OCI-LY7 (cell line): ENCODE measurements around the gene DMRTB1. TPM values are rescaled to one million over a fixed set of nuclear protein-coding genes. Genes with fewer than 3 reads are reported as not detected.

Experiments
- BruUV-seq: library from RNA; stranded (reverse); fragments of 400-500 nt; replicated peaks from 2 replicates; lab custom pipeline; 2021; lab: Mats Ljungman, UMichigan
- CTCF ChIA-PET: fragments of 300-600 bp; sonication (Branson Sonifier 250); formaldehyde crosslinking; loops from one replicate; lab custom pipeline; 2022; ENCODE audit warnings: antibody characterized with exemption; ENCODE audit not compliant: unreplicated experiment; lab: Charles Lee
- POLR2A ChIA-PET: fragments of 300-600 bp; sonication (Branson Sonifier 250); formaldehyde crosslinking; loops from one replicate; lab custom pipeline; 2022; ENCODE audit warnings: antibody characterized with exemption; lab: Charles Lee
- DNase-seq: peaks from one replicate; pipeline ENCODE4 v3.0.0-alpha.2; 2015; ENCODE audit warnings: low spot score
- H2AFZ ChIP-seq: fragments of 200-600 bp; sonication (generic), shearing (Covaris generic); 2 replicates; pipeline ENCODE4 v1.6.1; 2014; ENCODE audit warnings: mild to moderate bottlenecking, antibody characterized with exemption, low read length, moderate library complexity
- H3K27ac ChIP-seq: fragments of 200-600 bp; sonication (generic); 2 replicates; pipeline ENCODE4 v1.5.1; 2014; ENCODE audit warnings: mixed run types, low read depth, mild to moderate bottlenecking, moderate library complexity, low read length, inconsistent platforms; ENCODE audit not compliant: poor library complexity, severe bottlenecking
- H3K36me3 ChIP-seq: fragments of 200-600 bp; sonication (generic); 2 replicates; pipeline ENCODE4 v1.6.1; 2014; ENCODE audit warnings: mild to moderate bottlenecking, antibody characterized with exemption, low read length, moderate library complexity, mixed read lengths; ENCODE audit not compliant: insufficient read depth
- H3K4me1 ChIP-seq: fragments of 200-600 bp; sonication (generic); 2 replicates; pipeline ENCODE4 v1.5.1; 2014; ENCODE audit warnings: mild to moderate bottlenecking, low read length; ENCODE audit not compliant: insufficient read depth, poor library complexity, severe bottlenecking
- H3K4me2 ChIP-seq: fragments of 200-600 bp; sonication (generic); 2 replicates; pipeline ENCODE4 v1.6.1; 2014; ENCODE audit warnings: mild to moderate bottlenecking, low read length
- H3K4me3 ChIP-seq: fragments of 200-600 bp; sonication (generic); 2 replicates; pipeline ENCODE4 v1.5.1; 2014; ENCODE audit warnings: mild to moderate bottlenecking, low read depth, low read length; ENCODE audit not compliant: poor library complexity, severe bottlenecking
- H3K79me2 ChIP-seq: fragments of 200-600 bp; sonication (generic); 2 replicates; pipeline ENCODE4 v1.6.1; 2016; ENCODE audit warnings: low read depth, mild to moderate bottlenecking, low read length, moderate library complexity, mixed read lengths; ENCODE audit not compliant: insufficient read depth
- H3K9me2 ChIP-seq: fragments of 200-600 bp; sonication (generic); 2 replicates; pipeline ENCODE4 v1.6.1; 2016; ENCODE audit warnings: mild to moderate bottlenecking, low read length, mixed read lengths; ENCODE audit not compliant: insufficient read depth
- H3K9me3 ChIP-seq: fragments of 200-600 bp; sonication (generic); 2 replicates; pipeline ENCODE4 v1.6.1; 2014; ENCODE audit warnings: mild to moderate bottlenecking, mixed run types, low read length, mixed read lengths
- H4K20me1 ChIP-seq: fragments of 200-600 bp; sonication (generic); 2 replicates; pipeline ENCODE4 v1.6.1; 2014; ENCODE audit warnings: mild to moderate bottlenecking, antibody characterized with exemption, low read length, moderate library complexity, mixed read lengths; ENCODE audit not compliant: insufficient read depth
- CTCF ChIP-seq: fragments of 200-600 bp; sonication (generic); conservative IDR thresholded peaks from 2 replicates; pipeline ENCODE4 v1.5.1; 2014; ENCODE audit warnings: mild to moderate bottlenecking, antibody characterized with exemption, low read length, moderate library complexity, mixed read lengths
- EZH2phosphoT487 ChIP-seq: fragments of 200-600 bp; sonication (generic); IDR thresholded peaks from 2 replicates; pipeline ENCODE4 v1.6.1; 2018; ENCODE audit warnings: low read depth, borderline replicate concordance, mild to moderate bottlenecking, mixed run types, antibody characterized with exemption, low read length, moderate library complexity, mixed read lengths
- intact Hi-C: fragments of 100-400 bp; cut with micrococcal nuclease; formaldehyde crosslinking; loops from one replicate; pipeline ENCODE4 v1.10.0; 2022; ENCODE audit not compliant: unreplicated experiment
- total RNA-seq, 2 experiments: library from RNA; depleted of rRNA in 1 of 2; stranded (reverse); fragments of >200 nt in 1 of 2; shearing (Covaris generic) in 1 of 2; gene quantifications; 2 replicates each; pipeline ENCODE4 v1.2.3, GENCODE V29; 2014 to 2022

Gene DMRTB1
- total RNA-seq, 2 experiments from 2014 or later, result not detected

DNA sequence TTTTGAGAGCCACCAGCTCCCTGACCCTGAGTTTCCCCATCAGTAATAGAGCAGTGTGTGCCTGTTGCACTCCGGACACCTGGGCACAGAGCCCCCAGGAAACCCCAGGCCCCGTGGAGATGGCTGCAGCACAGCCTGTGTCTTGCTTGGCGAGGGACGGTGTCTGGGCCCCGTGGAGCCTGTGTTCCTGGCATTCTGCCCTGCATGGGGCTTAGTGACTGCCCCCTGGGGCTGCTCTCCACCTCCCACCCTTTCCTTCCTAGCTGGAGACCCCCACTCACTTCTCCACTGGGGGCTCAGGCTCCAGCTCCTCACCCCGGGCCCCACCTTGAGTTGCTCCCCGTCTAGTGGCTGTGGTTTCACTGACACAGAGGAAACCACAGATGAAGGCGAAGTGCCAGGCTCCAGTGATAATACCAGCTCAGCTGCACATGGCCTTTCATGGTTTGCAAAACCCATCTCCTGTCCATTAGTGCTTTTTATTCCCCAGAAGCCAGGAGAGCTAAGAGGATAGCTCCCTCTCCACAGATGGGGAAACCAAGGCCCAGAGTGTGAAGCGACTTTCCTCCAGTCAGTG, 39.4 kb downstream of the DMRTB1 start:
- H3K27ac ChIP-seq, result no peak overlapping the region
- no peaks in the 10 kb centered on the region for H3K4me1 ChIP-seq
- H3K36me3 ChIP-seq, result no peaks in the 10 kb centered on the region
- CTCF ChIA-PET, result no interaction called here
- no peak overlapping the region for H2AFZ ChIP-seq
- no peak overlapping the region for H3K4me3 ChIP-seq
- POLR2A ChIA-PET, result no interaction called here
- intact Hi-C loops, result no loop called here
- no TSS peak for BruUV-seq
- no peaks in the 10 kb centered on the region for H3K9me3 ChIP-seq
- no peaks in the 10 kb centered on the region for H3K9me2 ChIP-seq
- no peak overlapping the region for H3K4me2 ChIP-seq
- DNase-seq, result no peak
- no peaks in the 10 kb centered on the region for H4K20me1 ChIP-seq
- no peaks in the 10 kb centered on the region for H3K79me2 ChIP-seq
- no peak for TF ChIP-seq EZH2phosphoT487
- no peak for TF ChIP-seq CTCF

- no peaks in the 10 kb centered on the region for H4K20me1 ChIP-seq
- DNase-seq, result no peak
- no peaks in the 10 kb centered on the region for H3K36me3 ChIP-seq
- ChIA-PET CTCF (no interaction called here), POLR2A (no interaction called here)
- no peak overlapping the region for H2AFZ ChIP-seq
- no peaks in the 10 kb centered on the region for H3K9me2 ChIP-seq
- H3K4me1 ChIP-seq, result no peaks in the 10 kb centered on the region
- TF ChIP-seq EZH2phosphoT487, result no peak
- TF ChIP-seq CTCF, result no peak
- no peak overlapping the region for H3K4me2 ChIP-seq
- no peaks in the 10 kb centered on the region for H3K79me2 ChIP-seq
- BruUV-seq, result no TSS peak
- H3K9me3 ChIP-seq, result no peaks in the 10 kb centered on the region
- intact Hi-C loops, result no loop called here
- H3K4me3 ChIP-seq, result no peak overlapping the region
- no peak overlapping the region for H3K27ac ChIP-seq
Observed at GRCh38 chr1:53499257-53500203, 40.3 kb downstream of the DMRTB1 start.
